B cell (primary cell): ENCODE results near the gene TRAPPC14. TPM values are rescaled to one million over a fixed set of nuclear protein-coding genes. Genes with fewer than 3 reads are reported as not detected.

Experiments
- ATAC-seq: fragments of 200-7000 bp; cut with Tn5 transposase; one replicate; pipeline ENCODE4 v1.10.0; 2021; ENCODE audit warnings: low read depth, mild to moderate bottlenecking, moderate number of reproducible peaks, moderate library complexity
- CTCF ChIA-PET: fragments of 350-600 bp; sonication (Branson Sonifier 250); formaldehyde crosslinking; loops from one replicate; lab custom pipeline; 2021; ENCODE audit warnings: antibody characterized with exemption, inconsistent platforms; lab: Charles Lee
- POLR2A ChIA-PET: fragments of 350-600 bp; sonication (Branson Sonifier 250); formaldehyde crosslinking; loops from one replicate; lab custom pipeline; 2021; ENCODE audit warnings: antibody characterized with exemption; lab: Charles Lee
- DNase-seq: peaks from one replicate; pipeline ENCODE4 v3.0.0; 2013
- H2AFZ ChIP-seq: 2 replicates; pipeline ENCODE4 v1.6.1; 2012; ENCODE audit warnings: mild to moderate bottlenecking, low read depth, low read length; ENCODE audit not compliant: insufficient read depth, poor library complexity, severe bottlenecking
- H3K27ac ChIP-seq, 2 donors: 1 replicate in 1 of 2; 2 replicates in 1 of 2; pipeline ENCODE4 v1.5.1; 2012 to 2013; ENCODE audit warnings: low read length in 2 of 2, mild to moderate bottlenecking in 2 of 2, moderate library complexity in 1 of 2
- H3K27me3 ChIP-seq, 4 experiments: fragments of 200-600 bp in 1 of 4; sonication (generic) in 1 of 4; replicated peaks in 1 of 4; 1 replicate in 2 of 4; 2 replicates in 2 of 4; pipeline versions ENCODE4 v1.6.1 to v1.7.0; 2013 to 2016; ENCODE audit warnings: low read length in 3 of 4, mild to moderate bottlenecking in 2 of 4, mixed read lengths in 1 of 4, moderate library complexity in 1 of 4; ENCODE audit not compliant: insufficient read depth in 4 of 4, control insufficient read depth in 3 of 4; ENCODE audit errors: control extremely low read depth in 1 of 4
- H3K36me3 ChIP-seq, 2 experiments: replicated peaks in 1 of 2; 1 replicate in 1 of 2; 2 replicates in 1 of 2; pipeline versions ENCODE4 v1.6.1 to v1.7.1; 2013; ENCODE audit warnings: low read length in 1 of 2; ENCODE audit not compliant: insufficient read depth in 2 of 2, control insufficient read depth in 1 of 2; ENCODE audit errors: control extremely low read depth in 1 of 2, extremely low read depth in 1 of 2
- H3K4me1 ChIP-seq, 2 donors: fragments of 200-600 bp in 1 of 2; sonication (generic) in 1 of 2; 1 replicate in 1 of 2; 2 replicates in 1 of 2; pipeline versions ENCODE4 v1.5.1 to v1.6.1; 2013 to 2017; ENCODE audit warnings: low read length in 2 of 2; ENCODE audit not compliant: control insufficient read depth in 2 of 2, insufficient read depth in 2 of 2
- H3K4me2 ChIP-seq: replicated peaks from 2 replicates; pipeline ENCODE3; 2012; ENCODE audit warnings: mild to moderate bottlenecking, low read depth, low read length; ENCODE audit not compliant: poor library complexity, severe bottlenecking
- H3K4me3 ChIP-seq, 5 experiments: fragments of 200-600 bp in 1 of 5; sonication (generic) in 1 of 5; 1 replicate in 3 of 5; 2 replicates in 2 of 5; pipeline versions ENCODE4 v1.5.1 to v1.7.0; 2011 to 2016; ENCODE audit warnings: low read length in 4 of 5, mild to moderate bottlenecking in 4 of 5, low read depth in 2 of 5, control low read depth in 1 of 5, moderate library complexity in 1 of 5; ENCODE audit not compliant: insufficient read depth in 1 of 5; ENCODE audit errors: control extremely low read depth in 1 of 5, extremely low read depth in 1 of 5
- H3K79me2 ChIP-seq: fragments of 200-600 bp; sonication (generic); one replicate; pipeline ENCODE4 v1.6.0; 2016; ENCODE audit warnings: low read length; ENCODE audit not compliant: control insufficient read depth, insufficient read depth
- H3K9ac ChIP-seq: fragments of 200-600 bp; sonication (generic); 2 replicates; pipeline ENCODE4 v1.6.1; 2017; ENCODE audit warnings: mild to moderate bottlenecking, low read length, moderate library complexity
- H3K9me3 ChIP-seq, 3 donors: one replicate each; pipeline versions ENCODE4 v1.6.1 to v1.7.1; 2013; ENCODE audit warnings: low read length in 2 of 3; ENCODE audit not compliant: control insufficient read depth in 2 of 3, insufficient read depth in 1 of 3; ENCODE audit errors: control extremely low read depth in 1 of 3
- H4K20me1 ChIP-seq: 2 replicates; pipeline ENCODE4 v1.6.0; 2012; ENCODE audit warnings: mild to moderate bottlenecking, low read length; ENCODE audit not compliant: insufficient read depth, control insufficient read depth, poor library complexity, severe bottlenecking
- H3K27ac Mint-ChIP-seq: one replicate; pipeline ENCODE4 v1.8.0; 2021; ENCODE audit warnings: mixed read lengths
- H3K27me3 Mint-ChIP-seq: one replicate; pipeline ENCODE4 v1.8.0; 2021; ENCODE audit warnings: mixed read lengths
- H3K4me1 Mint-ChIP-seq: one replicate; pipeline ENCODE4 v1.8.0; 2021; ENCODE audit warnings: mixed read lengths
- H3K4me3 Mint-ChIP-seq: one replicate; pipeline ENCODE4 v1.8.0; 2021; ENCODE audit warnings: mixed read lengths
- H3K9me3 Mint-ChIP-seq: one replicate; pipeline ENCODE4 v1.8.0; 2022; ENCODE audit warnings: mixed read lengths; ENCODE audit not compliant: insufficient read depth
- EZH2 ChIP-seq: IDR thresholded peaks from 2 replicates; pipeline ENCODE4 v1.6.1; 2012; ENCODE audit warnings: borderline replicate concordance, low read depth, mild to moderate bottlenecking, moderate library complexity, low read length; ENCODE audit not compliant: insufficient read depth, poor library complexity, severe bottlenecking
- WGBS: methylation state at CpG from one replicate; pipeline ENCODE4 v1.1.5; 2013; ENCODE audit warnings: missing lambda C conversion rate; ENCODE audit not compliant: insufficient coverage; 5-methylcytosine and 5-hydroxymethylcytosine counted together
- intact Hi-C: fragments of 100-400 bp; cut with micrococcal nuclease; formaldehyde crosslinking; loops from one replicate; pipeline ENCODE4 v1.10.0; 2022
- polyA plus RNA-seq: library from polyadenylated mRNA; depleted of rRNA; stranded (reverse); fragments of >200 nt; gene quantifications from 2 replicates; pipeline ENCODE4 v1.2.3, GENCODE V29; 2012
- total RNA-seq, 2 donors: library from RNA; stranded (reverse); fragments of 120-200 nt in 1 of 2; gene quantifications; 1 replicate in 1 of 2; 2 replicates in 1 of 2; pipeline versions ENCODE4 v1.2.3 to v1.2.4, GENCODE V29; 2013 to 2022
- TF ChIP-seq, protein P1 (sequence below): fragments of 200-600 bp; IDR thresholded peaks from one replicate; pipeline ENCODE4 v1.8.0; 2022; ENCODE audit warnings: antibody characterized with exemption, mild to moderate bottlenecking

Gene TRAPPC14
- total and polyA plus RNA-seq, 2 donors (not counting 1 experiment from before 2014, with no cell fraction given): 64.8 to 71.2 TPM

DNA sequence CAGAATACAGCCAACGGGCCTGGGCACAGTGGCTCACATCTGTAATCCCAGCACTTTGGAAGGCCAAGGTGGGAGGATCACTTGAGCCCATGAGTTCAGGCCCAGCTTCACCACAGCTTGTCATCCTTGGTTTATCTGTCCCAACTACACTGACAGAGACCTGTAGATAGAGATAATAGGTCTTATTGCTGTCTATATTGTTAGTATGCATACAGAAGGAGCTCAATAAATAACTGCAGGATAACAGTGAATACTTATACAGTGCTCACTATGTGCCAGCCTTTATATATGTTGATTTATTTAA is 37.8 kb downstream of the TRAPPC14 start:
- no peak overlapping the region for H3K27ac ChIP-seq
- H3K9ac ChIP-seq: peak overlapping the region; percentile 93
- Mint-ChIP-seq H3K27ac (peak overlapping the region; percentile 95), H3K4me3 (peak overlapping the region; percentile 98), H3K27me3 (no peaks in the 10 kb centered on the region), H3K4me1 (peaks cover 42% of the 10 kb centered on the region), H3K9me3 (no peaks in the 10 kb centered on the region)
- ATAC-seq: no peak
- intact Hi-C loops: no loop called here
- TF ChIP-seq EZH2: no peak
- TF ChIP-seq, protein P1, sequence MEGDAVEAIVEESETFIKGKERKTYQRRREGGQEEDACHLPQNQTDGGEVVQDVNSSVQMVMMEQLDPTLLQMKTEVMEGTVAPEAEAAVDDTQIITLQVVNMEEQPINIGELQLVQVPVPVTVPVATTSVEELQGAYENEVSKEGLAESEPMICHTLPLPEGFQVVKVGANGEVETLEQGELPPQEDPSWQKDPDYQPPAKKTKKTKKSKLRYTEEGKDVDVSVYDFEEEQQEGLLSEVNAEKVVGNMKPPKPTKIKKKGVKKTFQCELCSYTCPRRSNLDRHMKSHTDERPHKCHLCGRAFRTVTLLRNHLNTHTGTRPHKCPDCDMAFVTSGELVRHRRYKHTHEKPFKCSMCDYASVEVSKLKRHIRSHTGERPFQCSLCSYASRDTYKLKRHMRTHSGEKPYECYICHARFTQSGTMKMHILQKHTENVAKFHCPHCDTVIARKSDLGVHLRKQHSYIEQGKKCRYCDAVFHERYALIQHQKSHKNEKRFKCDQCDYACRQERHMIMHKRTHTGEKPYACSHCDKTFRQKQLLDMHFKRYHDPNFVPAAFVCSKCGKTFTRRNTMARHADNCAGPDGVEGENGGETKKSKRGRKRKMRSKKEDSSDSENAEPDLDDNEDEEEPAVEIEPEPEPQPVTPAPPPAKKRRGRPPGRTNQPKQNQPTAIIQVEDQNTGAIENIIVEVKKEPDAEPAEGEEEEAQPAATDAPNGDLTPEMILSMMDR: no peak
- no peak overlapping the region for H2AFZ ChIP-seq
- H4K20me1 ChIP-seq: no peaks in the 10 kb centered on the region
- H3K36me3 ChIP-seq: no peaks in the 10 kb centered on the region
- H3K4me2 ChIP-seq: peak overlapping the region; percentile 97
- DNase-seq: no peak
- 63% methylated on average over 1 of the region's 1 CpG for WGBS
- no peaks in the 10 kb centered on the region for H3K27me3 ChIP-seq
- no peak overlapping the region for H3K4me3 ChIP-seq
- peaks cover 32% of the 10 kb centered on the region for H3K79me2 ChIP-seq
- H3K4me1 ChIP-seq: peaks cover 22 to 34% of the 10 kb centered on the region in 2 donors
- no peaks in the 10 kb centered on the region for H3K9me3 ChIP-seq
- CTCF ChIA-PET: interaction anchor here (0.6 to 2.2 kb wide), 4 partner anchors 10 to 110 kb away, joined by 3 to 8 read pairs (median 3); no protein-coding TSS in a partner anchor
- POLR2A ChIA-PET: interaction anchor here (0.6 to 2.9 kb wide), 4 partner anchors 9 to 114 kb away, joined by 3 to 14 read pairs (median 3); partner anchors contain the start of genes AP4M1 and MCM7

DNA sequence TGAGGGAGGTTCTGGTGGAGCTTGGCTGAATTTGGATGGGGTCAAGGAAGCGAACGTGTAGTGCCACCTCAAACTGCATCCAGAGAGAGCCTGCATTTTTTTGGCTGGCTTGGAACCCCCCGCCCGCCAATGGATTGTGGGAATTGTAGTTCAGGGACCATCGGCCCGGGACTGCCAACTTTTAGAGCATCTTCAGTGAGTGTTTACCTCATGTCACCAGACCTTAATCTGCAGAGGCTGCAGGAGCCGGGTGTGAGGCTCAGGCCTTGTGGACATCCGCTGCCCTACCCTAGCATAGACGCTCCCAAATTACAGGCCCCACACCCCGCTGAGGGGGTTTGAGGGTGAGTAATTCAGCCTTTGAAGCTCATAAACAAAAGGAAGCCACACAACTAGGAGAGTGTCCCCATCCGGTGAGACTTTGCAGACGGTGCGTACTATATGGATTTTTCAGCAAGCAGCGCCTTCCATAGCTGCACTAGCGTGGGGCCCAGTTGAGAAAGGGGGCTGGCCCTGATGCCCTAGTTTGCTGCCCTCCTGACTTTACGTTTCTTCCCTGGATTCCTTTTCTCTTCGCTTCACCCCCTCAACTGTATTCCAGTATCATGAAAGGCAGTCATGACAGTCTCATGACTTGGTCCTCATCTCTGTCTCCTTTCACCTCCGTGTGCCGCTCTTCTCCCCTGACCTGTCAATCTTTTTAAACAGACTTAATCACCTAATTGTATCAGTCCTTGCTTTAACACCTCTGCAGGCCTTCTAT is 38.4 kb downstream of the TRAPPC14 start:
- no peak for DNase-seq
- Histone ChIP-seq H2AFZ (peak overlapping the region; percentile 96), H3K27me3 (no peaks in the 10 kb centered on the region), H3K36me3 (no peaks in the 10 kb centered on the region), H3K4me2 (peak overlapping the region; percentile 97), H3K4me3 (peak overlapping the region; percentile 67 to 94 (median 92)), H3K27ac (peak overlapping the region; percentile 93 to 97), H3K9me3 (no peaks in the 10 kb centered on the region), H3K9ac (peak overlapping the region; percentile 93), H4K20me1 (no peaks in the 10 kb centered on the region), H3K4me1 (peaks cover 17 to 28% of the 10 kb centered on the region in 2 donors), H3K79me2 (peaks cover 27% of the 10 kb centered on the region)
- ATAC-seq: peak; percentile 29
- intact Hi-C loops: loop anchor here (1.0 kb wide), 3 partner anchors 7 to 38 kb away; partner anchors contain the start of genes AP4M1 and MCM7
- TF ChIP-seq, protein P1: no peak
- TF ChIP-seq EZH2: no peak
- peaks cover 38% of the 10 kb centered on the region for H3K4me1 Mint-ChIP-seq
- no peaks in the 10 kb centered on the region for H3K9me3 Mint-ChIP-seq
- CTCF ChIA-PET: interaction anchor here (1.0 to 2.2 kb wide), 3 partner anchors 11 to 18 kb away, joined by 3 to 8 read pairs (median 6); partner anchors contain the start of genes AP4M1 and MCM7
- no peaks in the 10 kb centered on the region for H3K27me3 Mint-ChIP-seq
- peak overlapping the region; percentile 95 for H3K27ac Mint-ChIP-seq
- WGBS: 39% methylated on average over 13 of the region's 19 CpGs
- POLR2A ChIA-PET: interaction anchor here (0.7 to 2.9 kb wide), 4 partner anchors 9 to 38 kb away, joined by 3 to 14 read pairs (median 3); partner anchors contain the start of genes AP4M1 and MCM7
- H3K4me3 Mint-ChIP-seq: peak overlapping the region; percentile 98
